SK-N-SH (cell line): ENCODE data around the gene CCR3. TPM values are rescaled to one million over a fixed set of nuclear protein-coding genes. Genes with fewer than 3 reads are reported as not detected.

ENCODE experiments used
- CTCF ChIA-PET: fragments of 300-600, 350-600 bp; formaldehyde crosslinking; extraction: SDS; loops from one replicate; lab custom pipeline; 2021; lab: Yijun Ruan, JAX
- POLR2A ChIA-PET: fragments of 350-600 bp; sonication (Branson Sonifier 250); formaldehyde crosslinking; extraction: SDS; loops from one replicate; lab custom pipeline; 2020; ENCODE audit warnings: antibody characterized with exemption, inconsistent platforms; lab: Yijun Ruan, JAX
- DNase-seq: peaks from one replicate; pipeline ENCODE4 v3.0.0; 2012
- H2AFZ ChIP-seq: fragments of 200-600 bp; sonication (generic); 2 replicates; pipeline ENCODE4 v1.8.1; 2016; ENCODE audit warnings: antibody characterized with exemption, mild to moderate bottlenecking, low read depth
- H3F3A ChIP-seq: fragments of 200-600 bp; sonication (generic); replicated peaks from 2 replicates; pipeline ENCODE3; 2016; ENCODE audit warnings: antibody characterized with exemption, mild to moderate bottlenecking; ENCODE audit not compliant: insufficient read depth
- H3K27ac ChIP-seq, 2 experiments: fragments of 200-500 bp in 1 of 2; fragments of 200-600 bp in 1 of 2; sonication (Bioruptor generic) in 1 of 2; sonication (generic), shearing (Covaris generic) in 1 of 2; 2 replicates each; pipeline versions ENCODE4 v1.5.1 to v1.6.1; 2014 to 2016; ENCODE audit warnings: low read depth in 2 of 2, inconsistent platforms in 1 of 2, low read length in 1 of 2, mild to moderate bottlenecking in 1 of 2, mixed read lengths in 1 of 2
- H3K27me3 ChIP-seq: fragments of 200-600 bp; sonication (generic), shearing (Covaris generic); 2 replicates; pipeline ENCODE4 v1.6.1; 2016; ENCODE audit warnings: mixed run types; ENCODE audit not compliant: insufficient read depth
- H3K36me3 ChIP-seq, 2 experiments: fragments of 200-500 bp in 1 of 2; fragments of 200-600 bp in 1 of 2; sonication (Bioruptor generic) in 1 of 2; sonication (generic) in 1 of 2; replicated peaks in 1 of 2; 2 replicates each; pipeline versions ENCODE3 to v1.5.1; 2014 to 2016; ENCODE audit warnings: low read length in 1 of 2, mild to moderate bottlenecking in 1 of 2; ENCODE audit not compliant: insufficient read depth in 2 of 2, control insufficient read depth in 1 of 2
- H3K4me1 ChIP-seq, 2 experiments: fragments of 200-500 bp in 1 of 2; fragments of 200-600 bp in 1 of 2; sonication (Bioruptor generic) in 1 of 2; sonication (generic), shearing (Covaris generic) in 1 of 2; 2 replicates each; pipeline versions ENCODE4 v1.5.1 to v1.6.1; 2014 to 2016; ENCODE audit warnings: low read depth in 1 of 2, low read length in 1 of 2, mixed run types in 1 of 2; ENCODE audit not compliant: insufficient read depth in 2 of 2, control insufficient read depth in 1 of 2
- H3K4me2 ChIP-seq: fragments of 200-600 bp; sonication (generic), shearing (Covaris generic); 2 replicates; pipeline ENCODE4 v1.6.1; 2017; ENCODE audit warnings: mixed run types
- H3K4me3 ChIP-seq, 2 experiments: fragments of 200-500 bp in 1 of 2; fragments of 200-600 bp in 1 of 2; sonication (Bioruptor generic) in 1 of 2; sonication (generic), shearing (Covaris generic) in 1 of 2; 2 replicates each; pipeline versions ENCODE4 v1.5.1 to v1.8.1; 2014 to 2016; ENCODE audit warnings: low read depth in 2 of 2, inconsistent platforms in 1 of 2, low read length in 1 of 2, mild to moderate bottlenecking in 1 of 2, mixed read lengths in 1 of 2, moderate library complexity in 1 of 2
- H3K79me2 ChIP-seq: fragments of 200-600 bp; sonication (generic); 2 replicates; pipeline ENCODE4 v1.8.1; 2017; ENCODE audit warnings: mild to moderate bottlenecking; ENCODE audit not compliant: insufficient read depth
- H3K9ac ChIP-seq: fragments of 200-600 bp; sonication (generic); 2 replicates; pipeline ENCODE4 v1.6.1; 2017; ENCODE audit warnings: mixed run types
- H3K9me2 ChIP-seq: fragments of 200-600 bp; sonication (generic); 2 replicates; pipeline ENCODE4 v1.6.1; 2017; ENCODE audit warnings: mixed run types
- H3K9me3 ChIP-seq: fragments of 200-600 bp; sonication (generic); 2 replicates; pipeline ENCODE4 v1.6.1; 2017; ENCODE audit warnings: mixed run types, mild to moderate bottlenecking, moderate library complexity
- H4K20me1 ChIP-seq: fragments of 200-600 bp; sonication (generic); 2 replicates; pipeline ENCODE4 v1.6.1; 2017; ENCODE audit warnings: mild to moderate bottlenecking, mixed run types; ENCODE audit not compliant: insufficient read depth
- CHD2 ChIP-seq: fragments of 150-350 bp; IDR thresholded peaks from 2 replicates; pipeline ENCODE4 v1.6.1; 2018; ENCODE audit warnings: low read length; ENCODE audit not compliant: partially characterized antibody
- ELF1 ChIP-seq: IDR thresholded peaks from 2 replicates; pipeline ENCODE4 v1.4.0; 2012
- EP300 ChIP-seq, 2 experiments: IDR thresholded peaks; 2 replicates each; pipeline versions ENCODE4 v1.4.0 to v1.6.1; 2012; ENCODE audit warnings: borderline replicate concordance in 1 of 2, low read depth in 1 of 2, low read length in 1 of 2
- FOXM1 ChIP-seq: IDR thresholded peaks from 2 replicates; pipeline ENCODE4 v1.4.0; 2012; ENCODE audit warnings: low read depth, mild to moderate bottlenecking
- IRF3 ChIP-seq: fragments of 150-350 bp; IDR thresholded peaks from 2 replicates; pipeline ENCODE4 v1.6.1; 2016; ENCODE audit warnings: mild to moderate bottlenecking, low read depth, low read length
- JUND ChIP-seq: IDR thresholded peaks from 2 replicates; pipeline ENCODE4 v1.4.0; 2012
- MEF2A ChIP-seq: IDR thresholded peaks from 2 replicates; pipeline ENCODE4 v1.4.0; 2012; ENCODE audit warnings: low read depth, borderline replicate concordance
- NRF1 ChIP-seq: IDR thresholded peaks from 2 replicates; pipeline ENCODE4 v1.6.1; 2012; ENCODE audit warnings: low read depth, mild to moderate bottlenecking, low read length
- RAD21 ChIP-seq: IDR thresholded peaks from 2 replicates; pipeline ENCODE4 v1.6.1; 2012; ENCODE audit warnings: mild to moderate bottlenecking, low read length
- RFX5 ChIP-seq: IDR thresholded peaks from 2 replicates; pipeline ENCODE4 v1.6.1; 2012; ENCODE audit warnings: mild to moderate bottlenecking, improper control_type of control experiment, low read length
- YY1 ChIP-seq: IDR thresholded peaks from 2 replicates; pipeline ENCODE4 v1.4.0; 2012; ENCODE audit warnings: low read depth, mild to moderate bottlenecking
- polyA plus RNA-seq, 3 experiments: library from polyadenylated mRNA; depleted of rRNA; stranded (reverse); fragments of >200 nt; gene quantifications; 2 replicates each; pipeline ENCODE4 v1.2.3, GENCODE V29; 2012

The CCR3 gene
- polyA plus RNA-seq, 1 of the 3 experiments (the other 2 are of a cell fraction): not detected

GRCh38 chr3:46314517-46314916 is 72.3 kb downstream of the CCR3 start (continued):
- no peak for TF ChIP-seq YY1
- no peak for TF ChIP-seq EP300 (IDR thresholded peaks at IDR 0.05; ENCODE audit: borderline replicate concordance in 1 of 2, low read depth in 1 of 2, low read length in 1 of 2)
- TF ChIP-seq RFX5: no peak
- no peak for TF ChIP-seq IRF3
- TF ChIP-seq ELF1: no peak
- TF ChIP-seq MEF2A: no peak
- TF ChIP-seq NRF1: no peak
- TF ChIP-seq FOXM1: no peak

GRCh38 chr3:46316206-46316605 is 73.9 kb downstream of the CCR3 start:
- ChIA-PET POLR2A (no interaction called here), CTCF (interaction anchor here (1.0 kb wide), 1 partner anchor 40 kb away, joined by 3 read pairs; no protein-coding TSS in a partner anchor)
- DNase-seq: no peak
- Histone ChIP-seq H4K20me1 (no peaks in the 10 kb centered on the region), H3K9me2 (no peaks in the 10 kb centered on the region), H2AFZ (no peak overlapping the region), H3K27me3 (no peaks in the 10 kb centered on the region), H3K4me3 (no peak overlapping the region), H3K36me3 (no peaks in the 10 kb centered on the region), H3K9ac (no peak overlapping the region), H3K79me2 (no peaks in the 10 kb centered on the region), H3K9me3 (no peaks in the 10 kb centered on the region), H3K4me2 (no peak overlapping the region), H3K27ac (no peak overlapping the region), H3F3A (no peaks in the 10 kb centered on the region), H3K4me1 (no peaks in the 10 kb centered on the region)
- no peak for TF ChIP-seq JUND
- no peak for TF ChIP-seq RAD21
- TF ChIP-seq CHD2: no peak

Other genes starting within 250 kb of the CCR3 start
- gene FYCO1, start 246.6 kb upstream of the CCR3 start, polyA plus RNA-seq (2012; rRNA removed): 5.5 and 5.7 TPM in 2 replicates
- gene XCR1, start 215.0 kb upstream of the CCR3 start, polyA plus RNA-seq (2012; rRNA removed): not detected in 2 replicates
- gene CCR1, start 34.1 kb upstream of the CCR3 start, polyA plus RNA-seq (2012; rRNA removed): not detected in 2 replicates
- not detected in 2 replicates for gene CCR2, start 111.7 kb downstream of the CCR3 start, polyA plus RNA-seq (2012; rRNA removed)
- gene CCR5, start 128.5 kb downstream of the CCR3 start, polyA plus RNA-seq (2012; rRNA removed): not detected in 2 replicates
- gene CCRL2, start 164.8 kb downstream of the CCR3 start, polyA plus RNA-seq (2012; rRNA removed): not detected in 2 replicates
- not detected in 2 replicates for gene LTF, start 222.4 kb downstream of the CCR3 start, polyA plus RNA-seq (2012; rRNA removed)